ENCODE data around the gene ZRSR2.

The ZRSR2 gene

GRCh38 chrX:15816886-15817285 lies 26.6 kb downstream of the ZRSR2 start:
- no peak for TF ChIP-seq REST (IDR thresholded peaks at IDR 0.05; ENCODE audit: insufficient read depth in 1 of 2, low read depth in 2 of 2, low read length in 2 of 2)
- no peak for TF ChIP-seq FOXP2 (optimal IDR thresholded peaks at IDR 0.05; ENCODE audit: borderline replicate concordance, extremely low read depth, extremely low read length, insufficient read depth)
- TF ChIP-seq TAF1 (IDR thresholded peaks at IDR 0.05; ENCODE audit: borderline replicate concordance, insufficient read depth, low read length): no peak
- no peak for TF ChIP-seq SIN3A (IDR thresholded peaks at IDR 0.05; ENCODE audit: borderline replicate concordance, insufficient read depth, low read length)
- no peak for TF ChIP-seq POLR2AphosphoS5 (IDR thresholded peaks at IDR 0.05; ENCODE audit: low read depth, low read length)

- TF ChIP-seq POLR2AphosphoS5 (IDR thresholded peaks at IDR 0.05; ENCODE audit: low read depth, low read length): no peak
- no peak for TF ChIP-seq SIN3A (IDR thresholded peaks at IDR 0.05; ENCODE audit: borderline replicate concordance, insufficient read depth, low read length)
- TF ChIP-seq TAF1 (IDR thresholded peaks at IDR 0.05; ENCODE audit: borderline replicate concordance, insufficient read depth, low read length): no peak
- TF ChIP-seq FOXP2 (optimal IDR thresholded peaks at IDR 0.05; ENCODE audit: borderline replicate concordance, extremely low read depth, extremely low read length, insufficient read depth): no peak
These were observed 30.1 kb downstream of the ZRSR2 start for GRCh38 chrX:15820106-15821073.

GRCh38 chrX:15822922-15823321 lies 32.6 kb downstream of the ZRSR2 start:
- no peak for TF ChIP-seq POLR2AphosphoS5 (IDR thresholded peaks at IDR 0.05; ENCODE audit: low read depth, low read length)
- TF ChIP-seq REST (IDR thresholded peaks at IDR 0.05; ENCODE audit: insufficient read depth in 1 of 2, low read depth in 2 of 2, low read length in 2 of 2): no peak
- no peak for TF ChIP-seq TAF1 (IDR thresholded peaks at IDR 0.05; ENCODE audit: borderline replicate concordance, insufficient read depth, low read length)
- TF ChIP-seq FOXP2 (optimal IDR thresholded peaks at IDR 0.05; ENCODE audit: borderline replicate concordance, extremely low read depth, extremely low read length, insufficient read depth): no peak
- TF ChIP-seq SIN3A (IDR thresholded peaks at IDR 0.05; ENCODE audit: borderline replicate concordance, insufficient read depth, low read length): no peak

GRCh38 chrX:15825936-15826335 lies 35.7 kb downstream of the ZRSR2 start:
- no peak for TF ChIP-seq POLR2AphosphoS5 (IDR thresholded peaks at IDR 0.05; ENCODE audit: low read depth, low read length)
- TF ChIP-seq TAF1 (IDR thresholded peaks at IDR 0.05; ENCODE audit: borderline replicate concordance, insufficient read depth, low read length): no peak
- no peak for TF ChIP-seq FOXP2 (optimal IDR thresholded peaks at IDR 0.05; ENCODE audit: borderline replicate concordance, extremely low read depth, extremely low read length, insufficient read depth)
- TF ChIP-seq SIN3A (IDR thresholded peaks at IDR 0.05; ENCODE audit: borderline replicate concordance, insufficient read depth, low read length): no peak
- TF ChIP-seq REST (IDR thresholded peaks at IDR 0.05; ENCODE audit: insufficient read depth in 1 of 2, low read depth in 2 of 2, low read length in 2 of 2): no peak

GRCh38 chrX:15829217-15829616 lies 38.9 kb downstream of the ZRSR2 start:
- TF ChIP-seq FOXP2 (optimal IDR thresholded peaks at IDR 0.05; ENCODE audit: borderline replicate concordance, extremely low read depth, extremely low read length, insufficient read depth) (no peak), TAF1 (IDR thresholded peaks at IDR 0.05; ENCODE audit: borderline replicate concordance, insufficient read depth, low read length) (no peak), POLR2AphosphoS5 (IDR thresholded peaks at IDR 0.05; ENCODE audit: low read depth, low read length) (no peak), REST (IDR thresholded peaks at IDR 0.05; ENCODE audit: insufficient read depth in 1 of 2, low read depth in 2 of 2, low read length in 2 of 2) (no peak), SIN3A (IDR thresholded peaks at IDR 0.05; ENCODE audit: borderline replicate concordance, insufficient read depth, low read length) (no peak)

Measured in PFSK-1 (cell line).